Skin of body (tissue), 2 donors: ENCODE results near the gene STYXL1. TPM values are rescaled to one million over a fixed set of nuclear protein-coding genes. Genes with fewer than 3 reads are reported as not detected.

Experiments
- DNase-seq: peaks from one replicate; lab custom pipeline; 2025; lab: John Stamatoyannopoulos, UW
- total RNA-seq: library from RNA; depleted of rRNA; stranded (reverse); fragments of >200 nt; gene quantifications from one replicate; pipeline ENCODE4 v1.2.3, GENCODE V29; 2014

Gene STYXL1
- total RNA-seq, 1 donor from 2014 or later, result 20.1 TPM

- peak; percentile 86 for DNase-seq
Observed at GRCh38 chr7:75994388-75995051, 53.3 kb downstream of the STYXL1 start, which contains the start of gene TMEM120A. Gene TMEM120A, minus strand, starts transcription at chr7:75994595. Its CDS starts 25 bp downstream, at chr7:75994570.

- peak; percentile 37 for DNase-seq
Observed at GRCh38 chr7:75993689-75994387, 54.0 kb downstream of the STYXL1 start.

GRCh38 chr7:75992083-75992755 lies 55.6 kb downstream of the STYXL1 start:
- DNase-seq, result no peak

- no peak for DNase-seq
Observed at GRCh38 chr7:75991531-75992082, 56.2 kb downstream of the STYXL1 start.

GRCh38 chr7:75989500-75990388 lies 58.1 kb downstream of the STYXL1 start:
- peak; percentile 9 for DNase-seq

GRCh38 chr7:75988568-75989499 lies 59.0 kb downstream of the STYXL1 start:
- no peak for DNase-seq

GRCh38 chr7:75987805-75988567 lies 59.8 kb downstream of the STYXL1 start:
- no peak for DNase-seq

- DNase-seq, result no peak
Observed at GRCh38 chr7:75987026-75987804, 60.6 kb downstream of the STYXL1 start.

GRCh38 chr7:75986147-75986781 lies 61.5 kb downstream of the STYXL1 start:
- no peak for DNase-seq

GRCh38 chr7:75985518-75986146 lies 62.2 kb downstream of the STYXL1 start:
- no peak for DNase-seq

GRCh38 chr7:75985009-75985517 lies 62.7 kb downstream of the STYXL1 start:
- DNase-seq, result no peak

- DNase-seq, result no peak
Observed at GRCh38 chr7:75984130-75985008, 63.4 kb downstream of the STYXL1 start.

- DNase-seq, result no peak
Observed at GRCh38 chr7:75983471-75984129, 64.2 kb downstream of the STYXL1 start.

- no peak for DNase-seq
Observed at GRCh38 chr7:75982306-75983064, 65.3 kb downstream of the STYXL1 start.
